MCF 10A (cell line): ENCODE results near the gene KCNA10. TPM values are rescaled to one million over a fixed set of nuclear protein-coding genes. Genes with fewer than 3 reads are reported as not detected.

Experiments used
- BruUV-seq: library from RNA; stranded (reverse); fragments of 400-500 nt; replicated peaks from 2 replicates; lab custom pipeline; 2021; lab: Mats Ljungman, UMichigan
- CTCF ChIA-PET: fragments of 300-600 bp; sonication (Branson Sonifier 250); formaldehyde crosslinking; extraction: SDS; loops from one replicate; lab custom pipeline; 2021; ENCODE audit warnings: antibody characterized with exemption, inconsistent platforms; lab: Yijun Ruan, JAX
- POLR2A ChIA-PET: fragments of 300-600, 350-650 bp; sonication (Branson Sonifier 250); formaldehyde crosslinking; extraction: SDS; loops from one replicate; lab custom pipeline; 2020; ENCODE audit warnings: antibody characterized with exemption, inconsistent platforms; lab: Yijun Ruan, JAX
- DNase-seq: peaks from one replicate; pipeline ENCODE4 v3.0.0-alpha.2; 2018; ENCODE audit not compliant: unreplicated experiment
- H3K27ac Mint-ChIP-seq: one replicate; pipeline ENCODE4 v1.8.0; 2022; ENCODE audit warnings: mild to moderate bottlenecking, low read depth, mixed read lengths; ENCODE audit not compliant: unreplicated experiment
- H3K27me3 Mint-ChIP-seq: one replicate; pipeline ENCODE4 v1.8.0; 2022; ENCODE audit warnings: mixed read lengths; ENCODE audit not compliant: insufficient read depth, unreplicated experiment
- H3K36me3 Mint-ChIP-seq: one replicate; pipeline ENCODE4 v1.8.0; 2022; ENCODE audit warnings: mild to moderate bottlenecking, moderate library complexity, mixed read lengths; ENCODE audit not compliant: insufficient read depth, unreplicated experiment
- H3K4me1 Mint-ChIP-seq: one replicate; pipeline ENCODE4 v1.8.0; 2022; ENCODE audit warnings: mixed read lengths; ENCODE audit not compliant: insufficient read depth, unreplicated experiment
- H3K4me3 Mint-ChIP-seq: one replicate; pipeline ENCODE4 v1.8.0; 2022; ENCODE audit warnings: mild to moderate bottlenecking, moderate library complexity, mixed read lengths; ENCODE audit not compliant: unreplicated experiment
- H3K9me3 Mint-ChIP-seq: one replicate; pipeline ENCODE4 v1.8.0; 2022; ENCODE audit warnings: mixed read lengths; ENCODE audit not compliant: unreplicated experiment
- intact Hi-C: fragments of 100-400 bp; cut with micrococcal nuclease; formaldehyde crosslinking; loops from 2 replicates; pipeline ENCODE4 v1.14.1; 2022
- total RNA-seq: library from RNA; stranded (reverse); gene quantifications from 2 replicates; pipeline ENCODE4 v1.2.3, GENCODE V29; 2022
- TF ChIP-seq, protein P1 (sequence below): fragments of 200-600 bp; IDR thresholded peaks from one replicate; pipeline ENCODE4 v1.8.0; 2022; ENCODE audit warnings: antibody characterized with exemption, mild to moderate bottlenecking; ENCODE audit not compliant: unreplicated experiment

KCNA10 gene
- total RNA-seq, 1 experiment from 2014 or later = not detected

DNA sequence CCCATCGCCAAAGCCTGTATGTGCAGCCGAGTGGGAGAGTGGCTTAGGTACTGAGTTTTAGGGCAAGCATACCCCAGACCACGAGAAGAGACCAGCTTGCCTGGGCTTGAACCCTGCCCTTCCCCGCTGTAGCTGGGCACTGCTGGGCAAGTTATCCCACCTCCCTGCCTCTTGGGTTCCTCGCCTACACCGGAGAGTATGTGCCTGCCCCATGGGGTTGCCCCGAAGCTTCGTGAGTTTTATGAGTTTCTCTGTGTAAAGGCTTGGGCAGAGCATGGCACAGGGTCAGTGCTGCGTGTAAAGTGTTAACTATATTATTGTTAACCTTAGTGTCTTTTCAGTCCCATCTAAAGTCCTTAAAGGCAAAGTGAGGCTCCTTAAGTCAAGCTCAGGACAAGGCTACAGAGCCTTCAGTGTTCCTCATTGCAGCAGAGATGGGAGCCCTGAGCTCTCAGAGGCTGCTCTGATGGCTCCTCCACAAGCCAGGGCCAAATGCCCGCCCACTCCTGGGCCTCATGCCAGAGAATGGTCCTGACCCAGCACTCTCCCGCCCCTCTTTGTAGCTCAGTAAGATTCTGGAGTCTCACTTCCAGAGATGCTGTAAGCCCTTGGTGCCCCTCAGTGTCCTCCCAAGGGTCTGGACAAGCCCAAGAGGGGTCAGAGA, 37.0 kb upstream of the KCNA10 start:
- CTCF ChIA-PET = interaction anchor here (0.5 to 1.7 kb wide), 3 partner anchors 32 to 227 kb away, joined by 3 to 6 read pairs (median 3); no protein-coding TSS in a partner anchor
- peak; percentile 8 for DNase-seq
- Mint-ChIP-seq H3K27ac (no peak overlapping the region), H3K4me1 (no peaks in the 10 kb centered on the region), H3K9me3 (no peaks in the 10 kb centered on the region), H3K4me3 (no peak overlapping the region), H3K27me3 (peaks cover 56% of the 10 kb centered on the region), H3K36me3 (no peaks in the 10 kb centered on the region)
- no TSS peak for BruUV-seq
- POLR2A ChIA-PET = no interaction called here
- TF ChIP-seq, protein P1, sequence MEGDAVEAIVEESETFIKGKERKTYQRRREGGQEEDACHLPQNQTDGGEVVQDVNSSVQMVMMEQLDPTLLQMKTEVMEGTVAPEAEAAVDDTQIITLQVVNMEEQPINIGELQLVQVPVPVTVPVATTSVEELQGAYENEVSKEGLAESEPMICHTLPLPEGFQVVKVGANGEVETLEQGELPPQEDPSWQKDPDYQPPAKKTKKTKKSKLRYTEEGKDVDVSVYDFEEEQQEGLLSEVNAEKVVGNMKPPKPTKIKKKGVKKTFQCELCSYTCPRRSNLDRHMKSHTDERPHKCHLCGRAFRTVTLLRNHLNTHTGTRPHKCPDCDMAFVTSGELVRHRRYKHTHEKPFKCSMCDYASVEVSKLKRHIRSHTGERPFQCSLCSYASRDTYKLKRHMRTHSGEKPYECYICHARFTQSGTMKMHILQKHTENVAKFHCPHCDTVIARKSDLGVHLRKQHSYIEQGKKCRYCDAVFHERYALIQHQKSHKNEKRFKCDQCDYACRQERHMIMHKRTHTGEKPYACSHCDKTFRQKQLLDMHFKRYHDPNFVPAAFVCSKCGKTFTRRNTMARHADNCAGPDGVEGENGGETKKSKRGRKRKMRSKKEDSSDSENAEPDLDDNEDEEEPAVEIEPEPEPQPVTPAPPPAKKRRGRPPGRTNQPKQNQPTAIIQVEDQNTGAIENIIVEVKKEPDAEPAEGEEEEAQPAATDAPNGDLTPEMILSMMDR = no peak
- intact Hi-C loops = no loop called here

DNA sequence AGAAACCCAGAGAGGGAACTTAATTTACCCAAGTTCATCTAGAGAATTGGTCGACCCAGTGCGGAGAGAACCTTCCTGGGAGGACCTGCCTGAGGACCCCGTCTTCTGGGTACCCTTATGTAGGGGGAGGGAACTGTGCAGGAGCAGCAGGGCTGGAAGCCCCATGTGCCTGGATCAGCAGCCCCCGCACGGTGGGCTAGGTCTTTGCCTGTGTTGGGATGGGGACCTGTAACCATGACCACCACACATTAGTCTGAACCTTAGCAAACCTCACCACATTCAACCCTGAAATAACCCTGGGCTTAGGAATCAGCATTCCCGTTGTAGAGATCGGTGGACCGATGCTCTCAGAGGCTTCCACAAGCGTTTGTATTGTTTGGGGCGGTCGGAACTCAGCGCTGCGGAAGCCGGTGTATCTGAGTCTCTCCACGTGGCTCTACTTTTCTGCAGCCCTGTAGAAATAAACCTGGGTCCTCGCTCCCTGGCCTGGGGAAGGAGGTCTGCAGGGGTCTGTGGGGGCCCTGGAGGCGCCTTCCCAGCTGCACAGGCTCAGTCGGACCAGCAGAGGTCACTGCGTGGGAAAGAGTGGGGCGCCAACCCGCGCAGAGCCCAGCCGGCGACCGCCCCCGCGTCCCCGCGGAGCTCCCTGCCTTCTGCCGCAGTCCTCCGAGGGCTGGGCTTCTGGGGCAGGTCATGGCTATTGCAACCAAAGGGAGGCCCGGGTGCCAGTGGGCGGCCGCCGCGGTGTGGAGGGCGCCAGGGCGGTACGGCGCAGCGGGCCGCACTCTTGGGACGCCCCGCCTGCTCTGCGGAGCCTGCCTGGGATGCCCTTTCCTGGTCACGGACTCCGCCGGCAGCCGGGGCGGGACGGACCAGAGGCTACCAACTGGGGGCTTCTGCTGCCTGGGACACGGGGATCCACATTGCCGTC, 36.2 kb upstream of the KCNA10 start:
- Mint-ChIP-seq H3K27ac (no peak overlapping the region), H3K4me3 (no peak overlapping the region), H3K9me3 (no peaks in the 10 kb centered on the region), H3K36me3 (no peaks in the 10 kb centered on the region), H3K27me3 (peaks cover 61% of the 10 kb centered on the region), H3K4me1 (no peaks in the 10 kb centered on the region)
- BruUV-seq = no TSS peak
- no peak for DNase-seq
- intact Hi-C loops = no loop called here
- ChIA-PET CTCF (interaction anchor here (1.0 to 1.7 kb wide), 2 partner anchors 31 to 228 kb away, joined by 3 to 6 read pairs; no protein-coding TSS in a partner anchor), POLR2A (no interaction called here)
- TF ChIP-seq, protein P1 = peak; percentile 12

DNA sequence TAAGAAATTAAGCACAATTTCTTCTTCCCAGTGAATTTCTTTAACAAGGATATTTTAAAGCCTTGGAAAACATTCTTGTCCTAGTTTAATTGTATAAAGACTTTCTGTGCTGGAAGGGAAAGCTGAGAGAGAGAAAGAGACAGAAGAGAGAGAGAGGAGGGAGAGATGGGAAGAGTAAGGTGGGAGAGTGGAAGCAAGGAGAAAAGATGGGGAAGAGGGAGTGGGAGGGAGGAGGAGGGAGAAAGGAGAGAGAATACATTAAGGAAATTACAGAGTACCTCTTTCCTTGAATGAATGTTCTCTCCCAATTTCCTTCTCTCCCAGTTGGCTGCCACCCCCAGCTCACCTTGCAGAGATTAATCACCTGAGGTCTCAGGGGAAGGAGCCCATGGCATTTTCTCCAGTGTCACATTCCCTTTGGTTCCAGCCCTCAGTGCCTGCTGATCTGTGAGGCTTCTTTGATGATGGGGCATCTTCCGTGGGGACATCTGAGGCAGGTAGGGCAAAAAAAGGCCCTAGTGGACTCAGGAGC, 32.4 kb upstream of the KCNA10 start:
- Mint-ChIP-seq H3K4me3 (no peak overlapping the region), H3K27ac (no peak overlapping the region), H3K27me3 (peaks cover 41% of the 10 kb centered on the region), H3K4me1 (no peaks in the 10 kb centered on the region), H3K36me3 (no peaks in the 10 kb centered on the region), H3K9me3 (no peaks in the 10 kb centered on the region)
- DNase-seq = no peak
- TF ChIP-seq, protein P1 = no peak
- BruUV-seq = no TSS peak
- POLR2A ChIA-PET = no interaction called here
- CTCF ChIA-PET = interaction anchor here (0.6 kb wide), 1 partner anchor 390 kb away, joined by 3 read pairs; no protein-coding TSS in a partner anchor
- intact Hi-C loops = no loop called here

DNA sequence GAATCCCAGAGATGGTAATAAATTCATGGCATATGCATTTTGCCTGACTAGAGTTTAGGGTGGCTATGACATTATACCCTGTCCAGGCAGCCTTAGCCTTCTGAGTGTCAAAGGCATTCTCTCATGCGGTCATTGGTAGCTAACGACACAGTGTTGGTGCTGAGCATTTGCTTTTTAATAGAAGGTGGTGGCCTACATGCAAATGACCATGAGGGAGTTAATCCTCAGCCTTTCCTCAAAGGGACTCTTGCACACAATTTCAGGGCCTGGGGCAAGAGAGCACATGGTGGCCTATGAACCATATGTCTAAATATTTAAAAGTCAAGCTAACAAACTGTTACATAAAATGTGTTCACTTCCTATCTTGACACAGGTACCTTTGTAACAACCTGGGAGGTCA, 30.9 kb upstream of the KCNA10 start:
- POLR2A ChIA-PET = no interaction called here
- intact Hi-C loops = no loop called here
- H3K36me3 Mint-ChIP-seq = no peaks in the 10 kb centered on the region

More for the DNA sequence above, 30.9 kb upstream of the KCNA10 start:
- Mint-ChIP-seq H3K4me3 (no peak overlapping the region), H3K4me1 (no peaks in the 10 kb centered on the region), H3K9me3 (no peaks in the 10 kb centered on the region), H3K27ac (no peak overlapping the region), H3K27me3 (peaks cover 56% of the 10 kb centered on the region)
- BruUV-seq = no TSS peak
- CTCF ChIA-PET = interaction anchor here (1.0 kb wide), 1 partner anchor 9 kb away, joined by 5 read pairs; no protein-coding TSS in a partner anchor
- DNase-seq = no peak
- TF ChIP-seq, protein P1 = no peak
